ENCODE results near the gene BAIAP2L1.

DNA sequence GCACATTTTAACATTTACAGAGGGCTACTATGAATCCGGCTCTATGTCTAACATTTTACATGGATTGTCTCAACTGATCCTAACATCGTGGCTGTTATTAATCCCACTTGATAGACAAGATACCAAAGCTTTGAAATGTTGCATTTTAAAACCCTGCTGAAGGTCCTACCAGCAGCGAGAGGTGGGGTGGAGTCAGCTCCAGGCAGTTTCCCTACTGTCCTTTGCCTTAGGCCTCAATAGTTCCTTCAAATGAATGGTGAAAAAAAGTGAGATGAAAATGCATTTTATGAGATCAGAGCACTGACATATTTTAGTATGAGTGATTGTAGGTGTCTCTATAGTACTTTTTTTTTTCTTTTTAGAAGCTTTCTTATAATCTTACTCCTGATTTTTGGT, 26.6 kb downstream of the BAIAP2L1 start:
- TF ChIP-seq, protein P1, sequence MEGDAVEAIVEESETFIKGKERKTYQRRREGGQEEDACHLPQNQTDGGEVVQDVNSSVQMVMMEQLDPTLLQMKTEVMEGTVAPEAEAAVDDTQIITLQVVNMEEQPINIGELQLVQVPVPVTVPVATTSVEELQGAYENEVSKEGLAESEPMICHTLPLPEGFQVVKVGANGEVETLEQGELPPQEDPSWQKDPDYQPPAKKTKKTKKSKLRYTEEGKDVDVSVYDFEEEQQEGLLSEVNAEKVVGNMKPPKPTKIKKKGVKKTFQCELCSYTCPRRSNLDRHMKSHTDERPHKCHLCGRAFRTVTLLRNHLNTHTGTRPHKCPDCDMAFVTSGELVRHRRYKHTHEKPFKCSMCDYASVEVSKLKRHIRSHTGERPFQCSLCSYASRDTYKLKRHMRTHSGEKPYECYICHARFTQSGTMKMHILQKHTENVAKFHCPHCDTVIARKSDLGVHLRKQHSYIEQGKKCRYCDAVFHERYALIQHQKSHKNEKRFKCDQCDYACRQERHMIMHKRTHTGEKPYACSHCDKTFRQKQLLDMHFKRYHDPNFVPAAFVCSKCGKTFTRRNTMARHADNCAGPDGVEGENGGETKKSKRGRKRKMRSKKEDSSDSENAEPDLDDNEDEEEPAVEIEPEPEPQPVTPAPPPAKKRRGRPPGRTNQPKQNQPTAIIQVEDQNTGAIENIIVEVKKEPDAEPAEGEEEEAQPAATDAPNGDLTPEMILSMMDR (IDR thresholded peaks at IDR 0.05) = no peak
- TF ChIP-seq POLR2A (IDR thresholded peaks at IDR 0.05) = no peak

Measured in thyroid gland (tissue), 4 donors.